MM.1S (cell line): ENCODE results near the gene ERC2.

Experiments
- DNase-seq: peaks from one replicate; pipeline ENCODE4 v3.0.0-alpha.2; 2015
- H2AFZ ChIP-seq: fragments of 300-600 bp; sonication (generic); 2 replicates; pipeline ENCODE4 v1.6.0; 2016; ENCODE audit warnings: antibody characterized with exemption, low read length
- H3F3A ChIP-seq: fragments of 300-600 bp; sonication (generic); 2 replicates; pipeline ENCODE4 v1.6.1; 2016; ENCODE audit warnings: mild to moderate bottlenecking, antibody characterized with exemption, low read length, moderate library complexity, mixed read lengths; ENCODE audit not compliant: insufficient read depth
- H3K27ac ChIP-seq: fragments of 300-600 bp; sonication (generic); 2 replicates; pipeline ENCODE4 v1.5.1; 2016; ENCODE audit warnings: mild to moderate bottlenecking, low read length
- H3K27me3 ChIP-seq: fragments of 300-600 bp; sonication (generic); replicated peaks from 2 replicates; pipeline ENCODE4 v1.6.0; 2016; ENCODE audit warnings: low read length; ENCODE audit not compliant: insufficient read depth
- H3K36me3 ChIP-seq: fragments of 300-600 bp; sonication (generic); replicated peaks from 2 replicates; pipeline ENCODE4 v1.6.1; 2016; ENCODE audit warnings: mild to moderate bottlenecking, low read length, mixed read lengths; ENCODE audit not compliant: insufficient read depth
- H3K4me1 ChIP-seq: fragments of 300-600 bp; sonication (generic); 2 replicates; pipeline ENCODE4 v1.6.1; 2016; ENCODE audit warnings: low read length, mixed read lengths
- H3K4me2 ChIP-seq: fragments of 300-600 bp; sonication (generic); 2 replicates; pipeline ENCODE4 v1.6.0; 2016; ENCODE audit warnings: low read depth, low read length
- H3K4me3 ChIP-seq: fragments of 300-600 bp; sonication (generic); 2 replicates; pipeline ENCODE4 v1.5.1; 2016; ENCODE audit warnings: low read length, mixed read lengths
- H3K79me2 ChIP-seq: fragments of 300-600 bp; sonication (generic); 2 replicates; pipeline ENCODE4 v1.6.1; 2016; ENCODE audit warnings: mixed run types, low read length, mixed read lengths
- H3K9ac ChIP-seq: fragments of 300-600 bp; sonication (generic); 2 replicates; pipeline ENCODE4 v1.6.1; 2016; ENCODE audit warnings: low read length, mixed read lengths
- H3K9me2 ChIP-seq: fragments of 300-600 bp; sonication (generic); replicated peaks from 2 replicates; pipeline ENCODE4 v1.6.1; 2016; ENCODE audit warnings: mild to moderate bottlenecking, low read length, mixed read lengths; ENCODE audit not compliant: insufficient read depth
- H3K9me3 ChIP-seq: fragments of 300-600 bp; sonication (generic); replicated peaks from 2 replicates; pipeline ENCODE4 v1.6.1; 2016; ENCODE audit warnings: mild to moderate bottlenecking, low read length, mixed read lengths; ENCODE audit not compliant: insufficient read depth
- H4K20me1 ChIP-seq: fragments of 300-600 bp; sonication (generic); 2 replicates; pipeline ENCODE4 v1.6.1; 2016; ENCODE audit warnings: mild to moderate bottlenecking, low read length, moderate library complexity, mixed read lengths; ENCODE audit not compliant: insufficient read depth
- CTCF ChIP-seq: fragments of 300-600 bp; sonication (generic); IDR thresholded peaks from 2 replicates; pipeline ENCODE4 v1.5.1; 2016; ENCODE audit warnings: antibody characterized with exemption, low read length, mixed read lengths
- EZH2 ChIP-seq: fragments of 300-600 bp; sonication (generic); optimal IDR thresholded peaks from 2 replicates; pipeline ENCODE3; 2017; ENCODE audit warnings: low read depth, mild to moderate bottlenecking, antibody characterized with exemption, low read length, mixed read lengths
- EZH2phosphoT487 ChIP-seq: fragments of 300-600 bp; sonication (generic); IDR thresholded peaks from 2 replicates; pipeline ENCODE4 v1.6.1; 2018; ENCODE audit warnings: antibody characterized with exemption, low read length

Gene ERC2

DNA sequence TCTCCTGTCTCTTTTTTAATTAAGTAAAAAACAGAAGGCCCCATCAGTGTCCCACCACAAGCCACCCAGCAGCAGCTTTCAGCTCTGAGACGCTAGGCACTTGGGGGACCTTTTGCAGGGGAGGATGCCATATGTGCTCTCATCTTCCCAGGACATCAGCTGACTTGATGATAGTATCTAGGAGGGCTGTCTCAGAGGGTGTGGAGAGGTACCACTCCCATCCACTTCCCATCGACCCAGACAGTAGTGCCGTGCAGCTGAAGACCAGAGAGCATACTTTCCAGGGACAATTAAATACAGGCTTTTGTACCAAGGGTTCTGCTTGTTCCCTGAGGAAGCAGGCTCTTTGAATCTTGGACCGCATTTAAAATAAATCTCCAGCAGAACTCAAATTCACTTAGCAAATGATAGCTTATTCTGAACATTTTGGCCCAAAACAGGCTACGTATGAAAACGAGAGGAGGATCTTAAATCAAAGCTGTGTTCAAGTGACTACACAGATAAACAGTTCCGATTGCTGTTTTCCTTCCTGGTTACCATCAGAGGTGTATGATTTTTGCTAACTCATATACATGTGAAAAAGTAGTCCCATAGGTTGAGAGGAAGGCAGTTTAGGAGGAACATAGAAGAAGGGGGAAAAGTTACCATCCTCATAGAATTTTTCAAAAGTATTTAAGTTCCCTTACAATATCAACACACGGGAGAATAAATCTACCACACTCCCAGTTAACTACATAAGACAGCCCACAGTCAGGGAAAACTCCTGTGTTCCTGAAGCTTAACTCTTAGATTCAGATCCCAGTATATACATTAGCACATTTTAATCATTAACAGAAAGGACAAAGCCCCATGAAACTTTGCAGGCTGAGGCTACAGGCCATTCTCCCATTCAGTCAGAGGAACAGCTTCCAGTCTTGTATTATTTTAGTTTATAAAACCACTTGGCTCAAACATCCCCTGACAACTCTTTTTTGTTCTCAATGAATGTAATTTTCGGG is 990.7 kb downstream of the ERC2 start:
- Histone ChIP-seq H3K9me2 (no peaks in the 10 kb centered on the region), H3K9ac (no peak overlapping the region), H3K27ac (no peak overlapping the region), H3K4me1 (no peaks in the 10 kb centered on the region), H3K9me3 (no peaks in the 10 kb centered on the region), H4K20me1 (no peaks in the 10 kb centered on the region), H3K4me3 (no peak overlapping the region), H3K27me3 (no peaks in the 10 kb centered on the region), H3F3A (no peaks in the 10 kb centered on the region), H3K79me2 (no peaks in the 10 kb centered on the region), H2AFZ (no peak overlapping the region), H3K36me3 (no peaks in the 10 kb centered on the region), H3K4me2 (no peak overlapping the region)
- no peak for DNase-seq
- TF ChIP-seq CTCF = no peak
- TF ChIP-seq EZH2 = no peak
- TF ChIP-seq EZH2phosphoT487 = no peak

DNA sequence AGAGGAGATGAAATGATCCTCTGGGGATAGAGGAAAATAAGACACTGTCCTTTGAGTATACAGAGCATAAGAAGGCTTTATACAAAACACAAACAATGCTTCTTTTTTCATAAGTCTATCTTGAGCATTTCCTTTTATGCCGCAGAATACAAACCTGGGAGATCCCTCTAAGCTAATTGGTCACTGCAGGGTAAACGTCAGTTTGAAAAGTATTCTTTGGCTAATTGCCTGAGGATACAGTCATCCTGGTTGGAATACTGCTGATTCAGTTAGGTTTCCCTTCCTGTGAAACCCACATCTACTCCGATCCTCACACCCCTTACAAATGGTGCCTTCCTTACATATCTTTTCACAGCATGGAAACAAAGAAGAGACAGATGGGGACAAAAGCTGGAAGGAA is 991.8 kb downstream of the ERC2 start:
- H3K4me1 ChIP-seq = no peaks in the 10 kb centered on the region
- H3K9ac ChIP-seq = no peak overlapping the region
- no peaks in the 10 kb centered on the region for H3K9me3 ChIP-seq
- no peak overlapping the region for H3K27ac ChIP-seq
- no peak overlapping the region for H3K4me3 ChIP-seq
- H2AFZ ChIP-seq = no peak overlapping the region
- no peaks in the 10 kb centered on the region for H3K36me3 ChIP-seq
- H3K4me2 ChIP-seq = no peak overlapping the region
- H3K79me2 ChIP-seq = no peaks in the 10 kb centered on the region
- no peaks in the 10 kb centered on the region for H3K27me3 ChIP-seq
- no peak for TF ChIP-seq EZH2
- TF ChIP-seq CTCF = no peak
- TF ChIP-seq EZH2phosphoT487 = no peak
- no peaks in the 10 kb centered on the region for H4K20me1 ChIP-seq
- no peaks in the 10 kb centered on the region for H3K9me2 ChIP-seq
- DNase-seq = no peak
- H3F3A ChIP-seq = no peaks in the 10 kb centered on the region

- Histone ChIP-seq H2AFZ (no peak overlapping the region), H3K27ac (no peak overlapping the region), H3K4me1 (no peaks in the 10 kb centered on the region), H3K9me2 (no peaks in the 10 kb centered on the region), H3K4me3 (no peak overlapping the region), H3K36me3 (no peaks in the 10 kb centered on the region), H3K9ac (no peak overlapping the region), H3K27me3 (no peaks in the 10 kb centered on the region), H3K9me3 (no peaks in the 10 kb centered on the region), H3F3A (no peaks in the 10 kb centered on the region), H3K79me2 (no peaks in the 10 kb centered on the region), H4K20me1 (no peaks in the 10 kb centered on the region), H3K4me2 (no peak overlapping the region)
- TF ChIP-seq EZH2 (no peak), CTCF (no peak), EZH2phosphoT487 (no peak)
- DNase-seq = no peak
Measured at GRCh38 chr3:55474213-55474632, 994.0 kb downstream of the ERC2 start.
